ENCODE measurements around the gene GDF7.

GDF7 gene

GRCh38 chr2:20624156-20624883 lies 42.6 kb upstream of the GDF7 start:
- H3K4me3 ChIP-seq (ENCODE audit: low read length), result no peak overlapping the region
- no peak for TF ChIP-seq CTCF (IDR thresholded peaks at IDR 0.05; ENCODE audit: insufficient read depth, low read depth, low read length, missing control alignments)
- DNase-seq (ENCODE audit: low read depth), result no peak

- no peak overlapping the region for H3K4me3 ChIP-seq (ENCODE audit: low read length)
- DNase-seq (ENCODE audit: low read depth), result no peak
- no peak for TF ChIP-seq CTCF (IDR thresholded peaks at IDR 0.05; ENCODE audit: insufficient read depth, low read depth, low read length, missing control alignments)
Measured at GRCh38 chr2:20624884-20625485, 42.0 kb upstream of the GDF7 start.

GRCh38 chr2:20625491-20626391 lies 41.2 kb upstream of the GDF7 start:
- DNase-seq (ENCODE audit: low read depth), result no peak
- no peak for TF ChIP-seq CTCF (IDR thresholded peaks at IDR 0.05; ENCODE audit: insufficient read depth, low read depth, low read length, missing control alignments)
- no peak overlapping the region for H3K4me3 ChIP-seq (ENCODE audit: low read length)

- no peak for TF ChIP-seq CTCF (IDR thresholded peaks at IDR 0.05; ENCODE audit: insufficient read depth, low read depth, low read length, missing control alignments)
- no peak for DNase-seq (ENCODE audit: low read depth)
- H3K4me3 ChIP-seq (ENCODE audit: low read length), result no peak overlapping the region
Measured at GRCh38 chr2:20626392-20626697, 40.6 kb upstream of the GDF7 start.

- no peak overlapping the region for H3K4me3 ChIP-seq (ENCODE audit: low read length)
- no peak for TF ChIP-seq CTCF (IDR thresholded peaks at IDR 0.05; ENCODE audit: insufficient read depth, low read depth, low read length, missing control alignments)
- no peak for DNase-seq (ENCODE audit: low read depth)
Measured at GRCh38 chr2:20626698-20627513, 40.0 kb upstream of the GDF7 start.

GRCh38 chr2:20627712-20628380 lies 39.1 kb upstream of the GDF7 start:
- no peak for TF ChIP-seq CTCF (IDR thresholded peaks at IDR 0.05; ENCODE audit: insufficient read depth, low read depth, low read length, missing control alignments)
- DNase-seq (ENCODE audit: low read depth), result no peak
- H3K4me3 ChIP-seq (ENCODE audit: low read length), result no peak overlapping the region
